Endothelial cell of umbilical vein (primary cell): Measurements from ENCODE around the gene CCDC57. TPM values are rescaled to one million over a fixed set of nuclear protein-coding genes. Genes with fewer than 3 reads are reported as not detected.

Source experiments
- BruUV-seq: library from RNA; stranded (reverse); fragments of 400-500 nt; replicated peaks from 2 replicates; lab custom pipeline; 2021; lab: Mats Ljungman, UMichigan
- CTCF ChIA-PET: fragments of 300-600, 350-600 bp; sonication (Branson Sonifier 250); formaldehyde crosslinking; loops from one replicate; lab custom pipeline; 2021; ENCODE audit warnings: antibody characterized with exemption, inconsistent platforms; lab: Charles Lee
- POLR2A ChIA-PET: fragments of 300-600, 350-600 bp; sonication (Branson Sonifier 250); formaldehyde crosslinking; loops from one replicate; lab custom pipeline; 2021; ENCODE audit warnings: antibody characterized with exemption, inconsistent platforms; lab: Charles Lee
- DNase-seq: peaks from one replicate; pipeline ENCODE4 v3.0.0-alpha.2; 2011; ENCODE audit warnings: low read depth, low spot score
- FAIRE-seq: peaks from 2 replicates; lab custom pipeline; 2011; peaks lifted over from hg19 to GRCh38; lab: Jason Lieb, UNC
- H2AFZ ChIP-seq: 2 replicates; pipeline ENCODE4 v1.6.0; 2012; ENCODE audit warnings: low read depth, low read length, control low read depth, inconsistent platforms
- H3K27ac ChIP-seq: 2 replicates; pipeline ENCODE4 v1.5.1; 2011; ENCODE audit warnings: low read depth, mild to moderate bottlenecking, control low read depth, low read length, moderate library complexity; ENCODE audit not compliant: insufficient read depth
- H3K27me3 ChIP-seq, 2 experiments: 2 replicates each; pipeline versions ENCODE4 v1.6.0 to v1.6.1; 2011; ENCODE audit warnings: low read length in 2 of 2, mixed read lengths in 1 of 2; ENCODE audit not compliant: control insufficient read depth in 2 of 2, insufficient read depth in 2 of 2
- H3K36me3 ChIP-seq, 2 experiments: 2 replicates in 1 of 2; 3 replicates in 1 of 2; pipeline ENCODE4 v1.5.1; 2011; ENCODE audit warnings: low read length in 2 of 2, mild to moderate bottlenecking in 1 of 2, moderate library complexity in 1 of 2; ENCODE audit not compliant: control insufficient read depth in 2 of 2, insufficient read depth in 2 of 2; ENCODE audit errors: extremely low read depth in 1 of 2
- H3K4me1 ChIP-seq: 3 replicates; pipeline ENCODE4 v1.5.1; 2011; ENCODE audit warnings: mild to moderate bottlenecking, low read length; ENCODE audit not compliant: control insufficient read depth, insufficient read depth; ENCODE audit errors: extremely low read depth
- H3K4me2 ChIP-seq: 2 replicates; pipeline ENCODE4 v1.6.1; 2011; ENCODE audit warnings: low read length, control low read depth, mixed read lengths; ENCODE audit not compliant: insufficient read depth
- H3K4me3 ChIP-seq, 3 experiments: fragments of 200-600 bp in 1 of 3; sonication (generic), shearing (Covaris generic) in 1 of 3; replicated peaks in 1 of 3; 2 replicates each; pipeline ENCODE4 v1.5.1; 2011 to 2016; ENCODE audit warnings: control low read depth in 3 of 3, low read length in 3 of 3, mild to moderate bottlenecking in 2 of 3, inconsistent platforms in 1 of 3, low read depth in 1 of 3, moderate library complexity in 1 of 3; ENCODE audit not compliant: insufficient read depth in 1 of 3
- H3K79me2 ChIP-seq: 2 replicates; pipeline ENCODE4 v1.6.0; 2012; ENCODE audit warnings: low read length, inconsistent platforms; ENCODE audit not compliant: control insufficient read depth, insufficient read depth
- H3K9ac ChIP-seq: replicated peaks from 2 replicates; pipeline ENCODE3; 2011; ENCODE audit warnings: low read length, control low read depth; ENCODE audit not compliant: insufficient read depth; ENCODE audit errors: extremely low read depth
- H3K9me1 ChIP-seq: replicated peaks from 3 replicates; pipeline ENCODE4 v1.6.0; 2011; ENCODE audit warnings: mild to moderate bottlenecking, low read length; ENCODE audit not compliant: control insufficient read depth, insufficient read depth; ENCODE audit errors: extremely low read depth
- H3K9me3 ChIP-seq: replicated peaks from 2 replicates; pipeline ENCODE4 v1.5.1; 2012; ENCODE audit warnings: low read length, inconsistent platforms; ENCODE audit not compliant: control insufficient read depth, insufficient read depth
- H4K20me1 ChIP-seq: replicated peaks from 2 replicates; pipeline ENCODE3; 2011; ENCODE audit warnings: mild to moderate bottlenecking, low read length; ENCODE audit not compliant: control insufficient read depth, insufficient read depth; ENCODE audit errors: extremely low read depth
- EZH2 ChIP-seq: IDR thresholded peaks from 2 replicates; pipeline ENCODE4 v1.6.1; 2012; ENCODE audit warnings: borderline replicate concordance, low read depth, mild to moderate bottlenecking, moderate library complexity, low read length, inconsistent platforms; ENCODE audit not compliant: severe bottlenecking
- FOS ChIP-seq: IDR thresholded peaks from 2 replicates; pipeline ENCODE4 v1.6.1; 2011; ENCODE audit warnings: mild to moderate bottlenecking, low read length, moderate library complexity, borderline replicate concordance; ENCODE audit not compliant: insufficient read depth
- GATA2 ChIP-seq: IDR thresholded peaks from 2 replicates; pipeline ENCODE4 v1.7.0; 2011; ENCODE audit warnings: low read depth, mild to moderate bottlenecking, moderate library complexity, mixed read lengths, low read length; ENCODE audit not compliant: insufficient read length, insufficient read depth
- JUN ChIP-seq: IDR thresholded peaks from 2 replicates; pipeline ENCODE4 v1.6.1; 2011; ENCODE audit warnings: borderline replicate concordance, low read depth; ENCODE audit not compliant: insufficient read length, insufficient read depth
- MYC ChIP-seq: IDR thresholded peaks from one replicate; pipeline ENCODE4 v1.6.1; 2011; ENCODE audit warnings: mild to moderate bottlenecking, low read depth, low read length
- POLR2A ChIP-seq: IDR thresholded peaks from 2 replicates; pipeline ENCODE4 v1.6.1; 2012; ENCODE audit warnings: low read depth, mild to moderate bottlenecking, control low read depth, low read length
- POLR2AphosphoS5 ChIP-seq: IDR thresholded peaks from 2 replicates; pipeline ENCODE4 v1.6.1; 2012; ENCODE audit warnings: low read depth, mild to moderate bottlenecking, control low read depth, low read length, moderate library complexity; ENCODE audit not compliant: insufficient read depth
- dilution Hi-C: fragments of 300-500 bp; cut with MboI; formaldehyde crosslinking; loops from one replicate; pipeline ENCODE4 v1.15.0; 2019; ENCODE audit warnings: low sequenced_read_pairs; ENCODE audit not compliant: extremely low pct_ligation_motif_present
- intact Hi-C: fragments of 100-400 bp; cut with micrococcal nuclease; formaldehyde crosslinking; loops from one replicate; pipeline ENCODE4 v1.10.0; 2022
- polyA plus RNA-seq, 4 experiments: library from polyadenylated mRNA; depleted of rRNA in 3 of 4; stranded (reverse) in 3 of 4; unstranded in 1 of 4; fragments of >200 nt; gene quantifications; 2 replicates each; pipeline versions ENCODE4 v1.2.1 to v1.2.3, GENCODE V29; 2011 to 2012; ENCODE audit warnings: missing spikeins in 1 of 4
- total RNA-seq: library from RNA; stranded (reverse); gene quantifications from 2 replicates; pipeline ENCODE4 v1.2.3, GENCODE V29; 2021
- TF ChIP-seq, protein P1 (sequence below): IDR thresholded peaks from 2 replicates; pipeline ENCODE4 v1.6.1; 2011; ENCODE audit not compliant: insufficient read depth, insufficient read length
- TF ChIP-seq, protein P2 (sequence below), 2 donors: IDR thresholded peaks; 1 replicate in 1 of 2; 2 replicates in 1 of 2; pipeline ENCODE4 v1.5.1; 2011; ENCODE audit warnings: low read length in 2 of 2, mild to moderate bottlenecking in 2 of 2, moderate library complexity in 2 of 2, control low read depth in 1 of 2, inconsistent platforms in 1 of 2, low read depth in 1 of 2; ENCODE audit not compliant: insufficient read depth in 1 of 2; ENCODE audit errors: extremely low read depth in 1 of 2

CCDC57 gene
- total and polyA plus RNA-seq, 2 donors (not counting 3 experiments of a cell fraction or from before 2014, with no cell fraction given) = 18.6 to 31.6 TPM

DNA sequence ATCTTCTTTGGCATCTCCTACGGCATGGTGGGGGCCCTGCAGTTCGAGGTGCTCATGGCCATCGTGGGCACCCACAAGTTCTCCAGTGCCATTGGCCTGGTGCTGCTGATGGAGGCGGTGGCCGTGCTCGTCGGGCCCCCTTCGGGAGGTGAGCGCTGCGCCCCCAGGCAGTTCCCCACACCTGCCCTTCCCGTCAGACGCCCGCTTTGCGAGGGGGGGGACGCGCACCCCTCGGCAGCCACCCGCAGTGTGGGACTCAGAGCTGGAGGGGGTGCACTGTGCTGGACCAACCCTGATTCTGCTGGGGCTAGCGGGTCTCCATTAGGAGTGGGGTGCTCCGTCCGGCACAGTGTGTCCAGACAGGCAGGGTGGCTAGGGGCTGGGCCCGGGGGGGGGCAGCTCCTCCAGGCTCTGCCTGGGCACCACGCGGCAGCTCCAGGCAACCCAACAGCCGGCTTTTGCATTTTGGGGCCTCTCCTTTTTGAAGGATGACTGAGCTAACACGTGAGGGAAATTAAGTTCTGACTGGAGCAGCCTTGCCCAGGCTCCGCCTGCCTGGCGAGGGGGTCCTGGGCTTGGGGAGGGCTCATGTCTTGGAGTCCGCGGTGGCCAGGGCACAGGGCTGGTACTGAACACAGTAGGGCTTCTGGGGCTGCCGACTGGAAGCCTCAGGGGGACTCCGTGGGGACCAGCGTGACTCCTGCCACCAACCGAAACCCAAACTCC is 25.3 kb upstream of the CCDC57 start:
- CTCF ChIA-PET = interaction anchor here (1.1 to 4.9 kb wide), 3 partner anchors 9 to 207 kb away, joined by 4 to 24 read pairs (median 10); partner anchors contain the start of genes RAC3 and SLC16A3
- POLR2A ChIA-PET = no interaction called here
- H4K20me1 ChIP-seq = no peaks in the 10 kb centered on the region
- H2AFZ ChIP-seq = no peak overlapping the region
- no peak overlapping the region for H3K27ac ChIP-seq
- H3K79me2 ChIP-seq = peaks cover 44% of the 10 kb centered on the region
- no peak overlapping the region for H3K9ac ChIP-seq
- H3K9me3 ChIP-seq = no peaks in the 10 kb centered on the region
- TF ChIP-seq POLR2A = no peak
- no peak for TF ChIP-seq GATA2
- TF ChIP-seq MYC = no peak
- no peak for TF ChIP-seq POLR2AphosphoS5
- TF ChIP-seq, protein P1, sequence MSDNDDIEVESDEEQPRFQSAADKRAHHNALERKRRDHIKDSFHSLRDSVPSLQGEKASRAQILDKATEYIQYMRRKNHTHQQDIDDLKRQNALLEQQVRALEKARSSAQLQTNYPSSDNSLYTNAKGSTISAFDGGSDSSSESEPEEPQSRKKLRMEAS = no peak
- TF ChIP-seq, protein P2, sequence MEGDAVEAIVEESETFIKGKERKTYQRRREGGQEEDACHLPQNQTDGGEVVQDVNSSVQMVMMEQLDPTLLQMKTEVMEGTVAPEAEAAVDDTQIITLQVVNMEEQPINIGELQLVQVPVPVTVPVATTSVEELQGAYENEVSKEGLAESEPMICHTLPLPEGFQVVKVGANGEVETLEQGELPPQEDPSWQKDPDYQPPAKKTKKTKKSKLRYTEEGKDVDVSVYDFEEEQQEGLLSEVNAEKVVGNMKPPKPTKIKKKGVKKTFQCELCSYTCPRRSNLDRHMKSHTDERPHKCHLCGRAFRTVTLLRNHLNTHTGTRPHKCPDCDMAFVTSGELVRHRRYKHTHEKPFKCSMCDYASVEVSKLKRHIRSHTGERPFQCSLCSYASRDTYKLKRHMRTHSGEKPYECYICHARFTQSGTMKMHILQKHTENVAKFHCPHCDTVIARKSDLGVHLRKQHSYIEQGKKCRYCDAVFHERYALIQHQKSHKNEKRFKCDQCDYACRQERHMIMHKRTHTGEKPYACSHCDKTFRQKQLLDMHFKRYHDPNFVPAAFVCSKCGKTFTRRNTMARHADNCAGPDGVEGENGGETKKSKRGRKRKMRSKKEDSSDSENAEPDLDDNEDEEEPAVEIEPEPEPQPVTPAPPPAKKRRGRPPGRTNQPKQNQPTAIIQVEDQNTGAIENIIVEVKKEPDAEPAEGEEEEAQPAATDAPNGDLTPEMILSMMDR (IDR thresholded peaks at IDR 0.05; ENCODE audit: extremely low read depth in 1 of 2, insufficient read depth in 1 of 2, low read depth in 1 of 2, low read length in 2 of 2) = no peak
- TF ChIP-seq EZH2 = no peak
- no peak for TF ChIP-seq FOS
- no peak for TF ChIP-seq JUN
- H3K36me3 ChIP-seq = peaks cover 0 to 24% of the 10 kb centered on the region in 2 experiments
- BruUV-seq = no TSS peak
- H3K9me1 ChIP-seq = no peaks in the 10 kb centered on the region
- dilution Hi-C loops = no loop called here
- no peak overlapping the region for H3K4me2 ChIP-seq
- DNase-seq (no peak), FAIRE-seq (no peak)
- H3K4me3 ChIP-seq = no peak overlapping the region
- peaks cover 24% of the 10 kb centered on the region for H3K4me1 ChIP-seq
- no peaks in the 10 kb centered on the region for H3K27me3 ChIP-seq
- intact Hi-C loops = loop anchor here (2.0 to 10.0 kb wide), 2 partner anchors 83 to 203 kb away; partner anchors contain the start of genes DCXR and RAC3
